H1 (cell line): ENCODE measurements around the gene MAFG. TPM values are rescaled to one million over a fixed set of nuclear protein-coding genes. Genes with fewer than 3 reads are reported as not detected.

Experiments used
- CTCF ChIA-PET: fragments of 300-600 bp; sonication (Branson Sonifier 250); formaldehyde crosslinking; loops from one replicate; lab custom pipeline; 2021; ENCODE audit not compliant: partially characterized antibody; lab: Charles Lee
- POLR2A ChIA-PET: fragments of 300-600 bp; sonication (Branson Sonifier 250); formaldehyde crosslinking; loops from one replicate; lab custom pipeline; 2021; ENCODE audit warnings: inconsistent platforms; ENCODE audit not compliant: partially characterized antibody; lab: Charles Lee
- DNase-seq, 2 experiments: peaks; one replicate each; pipeline versions ENCODE4 v3.0.0 to v3.0.0-alpha.2; 2010 to 2022; ENCODE audit warnings: low spot score in 2 of 2, low read depth in 1 of 2, mixed read lengths in 1 of 2
- FAIRE-seq: peaks from 2 replicates; lab custom pipeline; 2011; peaks lifted over from hg19 to GRCh38; lab: Jason Lieb, UNC
- H2AFZ ChIP-seq: 2 replicates; pipeline ENCODE4 v1.8.1; 2012; ENCODE audit warnings: low read length, inconsistent platforms
- H2AK5ac ChIP-seq: 2 replicates; pipeline ENCODE4 v1.6.1; 2013; ENCODE audit warnings: low read depth, low read length
- H2BK120ac ChIP-seq: replicated peaks from 2 replicates; pipeline ENCODE3; 2013; ENCODE audit warnings: low read depth, low read length, inconsistent platforms
- H2BK12ac ChIP-seq: 2 replicates; pipeline ENCODE4 v1.6.1; 2013; ENCODE audit warnings: low read depth, low read length
- H2BK15ac ChIP-seq: 2 replicates; pipeline ENCODE4 v1.6.1; 2013; ENCODE audit warnings: low read length
- H2BK20ac ChIP-seq: 2 replicates; pipeline ENCODE4 v1.6.1; 2013; ENCODE audit warnings: low read length
- H2BK5ac ChIP-seq: 2 replicates; pipeline ENCODE4 v1.6.1; 2013; ENCODE audit warnings: low read depth, low read length
- H3K14ac ChIP-seq: 2 replicates; pipeline ENCODE4 v1.6.1; 2013; ENCODE audit warnings: inconsistent platforms; ENCODE audit not compliant: insufficient read length
- H3K18ac ChIP-seq: 2 replicates; pipeline ENCODE4 v1.6.1; 2013; ENCODE audit warnings: low read length; ENCODE audit errors: extremely low read depth
- H3K23ac ChIP-seq: 2 replicates; pipeline ENCODE4 v1.6.1; 2013; ENCODE audit warnings: inconsistent platforms; ENCODE audit not compliant: insufficient read length
- H3K23me2 ChIP-seq: 2 replicates; pipeline ENCODE4 v1.6.1; 2013; ENCODE audit warnings: low read depth, low read length
- H3K27ac ChIP-seq: 2 replicates; pipeline ENCODE4 v1.6.1; 2011; ENCODE audit warnings: low read depth, low read length, inconsistent platforms
- H3K27me3 ChIP-seq, 4 experiments: replicated peaks in 1 of 4; 1 replicate in 1 of 4; 2 replicates in 3 of 4; pipeline versions ENCODE4 v1.6.1 to v1.8.1; 2011 to 2013; ENCODE audit warnings: low read length in 3 of 4, mild to moderate bottlenecking in 3 of 4, inconsistent platforms in 2 of 4, mixed read lengths in 2 of 4, moderate library complexity in 1 of 4; ENCODE audit not compliant: control insufficient read depth in 3 of 4, insufficient read depth in 3 of 4; ENCODE audit errors: extremely low read depth in 1 of 4
- H3K36me3 ChIP-seq, 4 experiments: 2 replicates each; pipeline versions ENCODE4 v1.6.1 to v1.8.1; 2011 to 2013; ENCODE audit warnings: mild to moderate bottlenecking in 4 of 4, low read length in 3 of 4, moderate library complexity in 2 of 4, control low read depth in 1 of 4, inconsistent platforms in 1 of 4; ENCODE audit not compliant: insufficient read depth in 4 of 4, control insufficient read depth in 2 of 4
- H3K4ac ChIP-seq: replicated peaks from 2 replicates; pipeline ENCODE3; 2013; ENCODE audit warnings: low read length, low read depth, mixed read lengths, inconsistent platforms; ENCODE audit not compliant: insufficient read length
- H3K4me1 ChIP-seq, 4 experiments: replicated peaks in 1 of 4; 1 replicate in 1 of 4; 2 replicates in 3 of 4; pipeline versions ENCODE4 v1.6.1 to v1.8.1; 2011 to 2013; ENCODE audit warnings: low read length in 3 of 4, inconsistent platforms in 2 of 4, mixed read lengths in 1 of 4; ENCODE audit not compliant: insufficient read depth in 4 of 4, control insufficient read depth in 3 of 4
- H3K4me2 ChIP-seq, 2 experiments: 2 replicates each; pipeline versions ENCODE4 v1.6.1 to v1.8.1; 2011 to 2013; ENCODE audit warnings: low read depth in 2 of 2, low read length in 2 of 2, control low read depth in 1 of 2, inconsistent platforms in 1 of 2, mild to moderate bottlenecking in 1 of 2; ENCODE audit not compliant: insufficient read depth in 1 of 2
- H3K4me3 ChIP-seq, 4 experiments: fragments of 200-600, 300-600 bp in 1 of 4; sonication (generic), shearing (Covaris generic), sonication (Bioruptor Twin) in 1 of 4; 2 replicates each; pipeline versions ENCODE4 v1.5.1 to v1.8.1; 2011 to 2016; ENCODE audit warnings: low read length in 4 of 4, low read depth in 3 of 4, control low read depth in 2 of 4, inconsistent platforms in 2 of 4, mild to moderate bottlenecking in 2 of 4, mixed read lengths in 1 of 4, moderate library complexity in 1 of 4; ENCODE audit not compliant: insufficient read depth in 2 of 4; ENCODE audit errors: extremely low read depth in 1 of 4
- H3K56ac ChIP-seq: replicated peaks from 2 replicates; pipeline ENCODE3; 2013; ENCODE audit warnings: low read depth, mild to moderate bottlenecking, mixed read lengths, low read length, inconsistent platforms; ENCODE audit not compliant: insufficient read length
- H3K79me1 ChIP-seq: 2 replicates; pipeline ENCODE4 v1.6.1; 2013; ENCODE audit warnings: low read depth, low read length, control low read depth
- H3K79me2 ChIP-seq, 2 experiments: 2 replicates each; pipeline versions ENCODE4 v1.6.1 to v1.8.1; 2012 to 2013; ENCODE audit warnings: low read length in 2 of 2, mild to moderate bottlenecking in 2 of 2, inconsistent platforms in 1 of 2; ENCODE audit not compliant: insufficient read depth in 2 of 2, control insufficient read depth in 1 of 2
- H3K9ac ChIP-seq, 4 experiments: replicated peaks in 1 of 4; 1 replicate in 1 of 4; 2 replicates in 3 of 4; pipeline versions ENCODE4 v1.6.1 to v1.8.1; 2011 to 2013; ENCODE audit warnings: low read depth in 3 of 4, low read length in 3 of 4, control low read depth in 2 of 4, mild to moderate bottlenecking in 2 of 4, moderate library complexity in 2 of 4, inconsistent platforms in 1 of 4; ENCODE audit errors: extremely low read depth in 1 of 4
- H3K9me3 ChIP-seq, 2 experiments: 2 replicates each; pipeline versions ENCODE4 v1.6.1 to v1.8.1; 2012 to 2013; ENCODE audit warnings: mild to moderate bottlenecking in 2 of 2, moderate library complexity in 2 of 2, control low read depth in 1 of 2, inconsistent platforms in 1 of 2, low read depth in 1 of 2, low read length in 1 of 2, mixed read lengths in 1 of 2; ENCODE audit not compliant: insufficient read depth in 2 of 2
- H4K20me1 ChIP-seq, 2 experiments: replicated peaks in 1 of 2; 2 replicates each; pipeline versions ENCODE3 to v1.8.1; 2011 to 2013; ENCODE audit warnings: inconsistent platforms in 2 of 2, low read length in 2 of 2, mild to moderate bottlenecking in 1 of 2; ENCODE audit not compliant: insufficient read depth in 2 of 2, control insufficient read depth in 1 of 2
- H4K5ac ChIP-seq: 2 replicates; pipeline ENCODE4 v1.6.1; 2013; ENCODE audit warnings: low read length, low read depth, mixed read lengths, inconsistent platforms; ENCODE audit not compliant: insufficient read length
- H4K8ac ChIP-seq: 2 replicates; pipeline ENCODE4 v1.8.0; 2013; ENCODE audit warnings: mild to moderate bottlenecking, moderate library complexity, low read length, inconsistent platforms; ENCODE audit not compliant: insufficient read depth; ENCODE audit errors: extremely low read depth
- H4K91ac ChIP-seq: replicated peaks from 2 replicates; pipeline ENCODE3; 2013; ENCODE audit warnings: low read length, mixed read lengths, inconsistent platforms; ENCODE audit not compliant: insufficient read length
- ATF2 ChIP-seq: IDR thresholded peaks from 2 replicates; pipeline ENCODE4 v1.6.1; 2012; ENCODE audit warnings: low read length, inconsistent platforms
- EZH2 ChIP-seq: fragments of 200-600 bp; sonication (generic); IDR thresholded peaks from 2 replicates; pipeline ENCODE4 v1.7.1; 2012; ENCODE audit warnings: low read depth, mild to moderate bottlenecking, moderate library complexity, low read length, inconsistent platforms; ENCODE audit not compliant: severe bottlenecking
- GABPA ChIP-seq: IDR thresholded peaks from 2 replicates; pipeline ENCODE4 v1.6.1; 2011; ENCODE audit warnings: mild to moderate bottlenecking, low read length, moderate library complexity, borderline replicate concordance; ENCODE audit not compliant: insufficient read depth
- KDM5A ChIP-seq: fragments of 200-600 bp; IDR thresholded peaks from 2 replicates; pipeline ENCODE4 v1.7.1; 2012; ENCODE audit warnings: mild to moderate bottlenecking, low read length, inconsistent platforms, mixed read lengths
- NRF1 ChIP-seq: IDR thresholded peaks from 2 replicates; pipeline ENCODE4 v1.6.1; 2011; ENCODE audit warnings: mild to moderate bottlenecking, low read depth, low read length, improper control_type of control experiment
- SUZ12 ChIP-seq: fragments of 200-600 bp; sonication (generic); IDR thresholded peaks from 2 replicates; pipeline ENCODE4 v1.6.1; 2012; ENCODE audit warnings: mild to moderate bottlenecking, inconsistent platforms, low read length, moderate library complexity, mixed read lengths
- TAF1 ChIP-seq: IDR thresholded peaks from 2 replicates; pipeline ENCODE4 v1.6.1; 2011; ENCODE audit warnings: mild to moderate bottlenecking, low read depth, low read length
- TBP ChIP-seq: IDR thresholded peaks from 2 replicates; pipeline ENCODE4 v1.6.1; 2011; ENCODE audit warnings: low read depth, low read length, improper control_type of control experiment
- TCF12 ChIP-seq: IDR thresholded peaks from 2 replicates; pipeline ENCODE4 v1.6.1; 2011; ENCODE audit warnings: low read depth, mild to moderate bottlenecking, low read length
- WGBS, 2 experiments: shearing (Covaris generic) in 1 of 2; methylation state at CpG; one replicate each; pipeline versions ENCODE4 v1.1.6 to v1.1.7; 2013 to 2015; ENCODE audit warnings: low lambda C conversion rate in 2 of 2, mixed read lengths in 2 of 2, inconsistent platforms in 1 of 2, low coverage in 1 of 2, missing lambda C conversion rate in 1 of 2; ENCODE audit not compliant: insufficient replicate concordance in 2 of 2, insufficient coverage in 1 of 2, insufficient read length in 1 of 2; ENCODE audit errors: extremely low coverage in 1 of 2, missing lambda C conversion rate in 1 of 2; 5-methylcytosine and 5-hydroxymethylcytosine counted together
- polyA plus RNA-seq, 7 experiments: library from polyadenylated mRNA; depleted of rRNA in 3 of 7; stranded (reverse) in 5 of 7; unstranded in 2 of 7; fragments of >200 nt in 5 of 7; fragments of 200-250 nt in 2 of 7; gene quantifications; 1 replicate in 5 of 7; 2 replicates in 1 of 7; 4 replicates in 1 of 7; pipeline versions ENCODE4 v1.2.1 to v1.2.3, GENCODE V29; 2011 to 2013; ENCODE audit warnings: missing spikeins in 2 of 7, mixed read lengths in 2 of 7
- total RNA-seq: library from RNA; stranded (reverse); fragmentation: NEBNext Ultra II Directional; extraction: Animal tissue kit (Norgen Biotek cat#: 25700); gene quantifications from 2 replicates; pipeline ENCODE4 v1.2.1, GENCODE V29; 2021

MAFG gene
- total and polyA plus RNA-seq, 2 of the 8 experiments (the other 6 are each of a cell fraction or from before 2014, with no cell fraction given) = 25.5 to 26.9 TPM

- Histone ChIP-seq H2BK20ac (no peak overlapping the region), H3K36me3 (peaks cover 0 to 13% (median 0%) of the 10 kb centered on the region in 4 experiments; a peak in 1 of 8 replicates), H3K18ac (no peak overlapping the region; the same call in 1 of the 2 replicates), H3K56ac (no peak overlapping the region), H2BK120ac (no peak overlapping the region), H3K4me2 (peak overlapping the region; percentile 31 to 63), H3K23me2 (peaks cover 4% of the 10 kb centered on the region; the same call in 1 of the 2 replicates), H4K20me1 (peaks cover 2 to 3% of the 10 kb centered on the region in 2 experiments), H3K4ac (no peak overlapping the region), H3K4me1 (peaks cover 0 to 6% (median 1%) of the 10 kb centered on the region in 4 experiments; a peak in 4 of 7 replicates), H3K14ac (no peak overlapping the region), H3K27me3 (peaks cover 46 to 80% (median 65%) of the 10 kb centered on the region in 4 experiments), H2AFZ (no peak overlapping the region), H2BK15ac (no peak overlapping the region), H2BK12ac (no peak overlapping the region; the same call in 1 of the 2 replicates), H2BK5ac (no peak overlapping the region), H3K79me2 (no peaks in the 10 kb centered on the region), H4K91ac (no peak overlapping the region), H4K5ac (no peak overlapping the region), H3K79me1 (no peaks in the 10 kb centered on the region), H3K9me3 (no peaks in the 10 kb centered on the region), H4K8ac (peak overlapping the region; percentile 80; the same call in 1 of the 2 replicates), H3K27ac (no peak overlapping the region), H3K9ac (no peak overlapping the region), H2AK5ac (no peak overlapping the region), H3K23ac (no peak overlapping the region), H3K4me3 (peak overlapping the region in 1 of 4 experiments; percentile 52; a peak in 4 of 8 replicates)
- POLR2A ChIA-PET = interaction anchor here (0.7 to 3.0 kb wide), 8 partner anchors 8 to 91 kb away, joined by 3 to 14 read pairs (median 6); partner anchors contain the start of gene PYCR1
- FAIRE-seq (no peak), DNase-seq (peak in 1 of 2 experiments; percentile 68)
- CTCF ChIA-PET = interaction anchor here (0.6 to 5.1 kb wide), 21 partner anchors 9 to 75 kb away, joined by 3 to 22 read pairs (median 5); partner anchors contain the start of genes ANAPC11 and ASPSCR1
- 13% methylated on average over 53 of the region's 98 CpGs; no CpG with 5 or more reads in 1 of the 2 experiments for WGBS, 2 experiments
- TF ChIP-seq EZH2 (peak; percentile 95), GABPA (peak; percentile 71), NRF1 (no peak), TCF12 (no peak), TAF1 (no peak), TBP (no peak), SUZ12 (peak; percentile 89), ATF2 (no peak), KDM5A (no peak)
These were observed 32.8 kb upstream of the MAFG start for GRCh38 chr17:81960130-81960958.
